HEK293 (cell line): ENCODE results near the gene FMO2.

ENCODE experiments used
- CTCF ChIP-seq: fragments of 450-650 bp; formaldehyde crosslinking; IDR thresholded peaks from 2 replicates; pipeline ENCODE4 v1.5.1; 2016; ENCODE audit warnings: missing biosample characterization, missing genetic modification characterization
- HOXD13 ChIP-seq: sonication (generic); formaldehyde crosslinking; IDR thresholded peaks from 2 replicates; pipeline ENCODE4 v1.8.0; 2022; ENCODE audit warnings: missing genetic modification reagents, borderline replicate concordance
- SP3 ChIP-seq: fragments of 450-650 bp; formaldehyde crosslinking; IDR thresholded peaks from 2 replicates; pipeline ENCODE4 v1.5.1; 2016; ENCODE audit warnings: missing biosample characterization, missing genetic modification characterization
- SP7 ChIP-seq: fragments of 450-650 bp; formaldehyde crosslinking; IDR thresholded peaks from 2 replicates; pipeline ENCODE4 v1.5.1; 2016; ENCODE audit warnings: missing biosample characterization, missing genetic modification characterization
- YY1 ChIP-seq: fragments of 450-650 bp; formaldehyde crosslinking; IDR thresholded peaks from 2 replicates; pipeline ENCODE4 v1.5.1; 2018; ENCODE audit warnings: missing biosample characterization, missing genetic modification characterization
- ZBTB10 ChIP-seq: fragments of 450-650 bp; formaldehyde crosslinking; IDR thresholded peaks from 2 replicates; pipeline ENCODE4 v1.5.1; 2016; ENCODE audit warnings: missing biosample characterization, missing genetic modification characterization
- ZBTB11 ChIP-seq: fragments of 450-650 bp; formaldehyde crosslinking; conservative IDR thresholded peaks from 2 replicates; pipeline ENCODE4 v1.5.1; 2016; ENCODE audit warnings: low read depth, missing biosample characterization, missing genetic modification characterization
- ZBTB7A ChIP-seq: fragments of 450-650 bp; formaldehyde crosslinking; IDR thresholded peaks from 2 replicates; pipeline ENCODE4 v1.5.1; 2016; ENCODE audit warnings: low read depth, missing biosample characterization, missing genetic modification characterization
- ZNF521 ChIP-seq: fragments of 450-650 bp; formaldehyde crosslinking; IDR thresholded peaks from 2 replicates; pipeline ENCODE4 v1.5.1; 2017; ENCODE audit warnings: missing biosample characterization, mild to moderate bottlenecking, missing genetic modification characterization
- ZNF555 ChIP-seq: fragments of 450-650 bp; formaldehyde crosslinking; conservative IDR thresholded peaks from 2 replicates; pipeline ENCODE4 v1.5.1; 2017; ENCODE audit warnings: missing biosample characterization, mild to moderate bottlenecking, missing genetic modification characterization, inconsistent platforms

- TF ChIP-seq ZBTB7A (no peak), CTCF (tag by site-specific recombination) (no peak), ZBTB10 (tag by site-specific recombination) (no peak), YY1 (tag by site-specific recombination) (no peak), SP7 (tag by site-specific recombination) (no peak), ZNF555 (tag by site-specific recombination) (no peak), ZBTB11 (tag by site-specific recombination) (no peak), SP3 (tag by site-specific recombination) (no peak), ZNF521 (tag by site-specific recombination) (no peak), HOXD13 (CRISPR knock-in tag) (no peak)
Observed at GRCh38 chr1:171160211-171160610, 24.9 kb upstream of the FMO2 start.
